HG02938 (cell line): ENCODE measurements around the gene BMF.

Source experiments
- ATAC-seq: cut with Tn5 transposase; IDR thresholded peaks from one replicate; pipeline ENCODE4 v1.9.1; 2021; ENCODE audit warnings: mild to moderate bottlenecking, moderate library complexity; ENCODE audit not compliant: unreplicated experiment

The BMF gene

GRCh38 chr15:40050788-40051470 is 57.8 kb downstream of the BMF start:
- ATAC-seq, result no peak

DNA sequence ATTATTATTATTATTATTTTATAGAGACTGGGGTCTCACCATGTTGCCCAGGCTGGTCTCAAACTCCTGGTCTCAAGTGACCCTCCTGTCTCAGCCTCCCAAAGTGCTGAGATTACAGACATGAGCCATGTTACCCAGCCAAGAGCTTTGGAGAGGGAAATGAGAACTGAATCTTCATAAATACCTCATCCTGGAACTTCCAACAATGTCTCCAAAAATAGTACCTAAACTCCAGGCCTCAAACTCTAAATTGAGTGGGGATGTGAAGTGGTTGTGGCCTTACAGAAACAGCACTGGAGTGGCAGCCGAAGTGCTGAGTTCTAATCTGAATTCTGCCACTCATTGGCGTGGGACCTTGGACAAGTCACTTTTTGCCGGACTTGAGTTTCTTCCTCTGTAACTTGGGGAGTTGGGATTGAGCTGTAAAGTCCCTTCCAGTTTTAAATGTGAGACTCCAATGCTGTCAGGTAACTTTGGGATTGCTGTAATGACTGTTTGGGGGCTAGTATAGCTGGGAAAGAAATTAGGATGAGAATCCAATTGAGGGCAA is 59.7 kb downstream of the BMF start:
- ATAC-seq, result no peak

GRCh38 chr15:40048211-40048792 is 60.4 kb downstream of the BMF start:
- no peak for ATAC-seq

- ATAC-seq, result no peak
These were observed 61.1 kb downstream of the BMF start for GRCh38 chr15:40047415-40048210.

- no peak for ATAC-seq
These were observed 61.8 kb downstream of the BMF start for GRCh38 chr15:40046721-40047414.

DNA sequence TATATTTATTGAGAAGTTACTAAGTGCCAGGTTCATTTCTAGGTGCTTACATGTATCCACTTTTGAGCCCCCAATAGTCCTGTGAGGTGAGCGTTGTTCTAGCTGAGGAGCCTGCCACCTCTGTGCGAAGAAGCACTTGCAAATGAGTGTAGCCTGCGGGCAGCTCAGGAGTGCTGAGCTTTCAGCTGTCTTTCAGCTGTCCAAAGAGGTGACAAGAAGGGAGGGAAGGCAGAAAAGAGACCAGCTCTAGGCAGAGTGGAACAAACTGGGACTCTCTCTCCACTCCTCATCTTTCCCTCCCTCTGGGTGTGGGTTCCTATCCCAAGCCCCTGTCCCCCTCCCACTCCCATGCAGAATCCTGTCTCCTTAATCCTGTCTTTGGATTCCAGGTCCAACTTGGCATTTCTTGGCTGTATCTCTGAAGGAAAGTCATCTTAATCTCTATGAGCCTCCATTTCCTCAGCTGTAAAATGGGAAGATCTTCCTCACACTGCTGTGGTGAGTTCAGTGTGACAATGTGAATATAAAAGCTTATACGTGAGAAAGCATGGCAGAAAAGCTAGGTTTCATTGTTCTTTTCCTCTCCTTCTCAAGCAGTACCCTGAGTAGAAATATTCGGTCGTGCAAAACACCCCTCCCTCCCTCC is 63.0 kb downstream of the BMF start:
- no peak for ATAC-seq

DNA sequence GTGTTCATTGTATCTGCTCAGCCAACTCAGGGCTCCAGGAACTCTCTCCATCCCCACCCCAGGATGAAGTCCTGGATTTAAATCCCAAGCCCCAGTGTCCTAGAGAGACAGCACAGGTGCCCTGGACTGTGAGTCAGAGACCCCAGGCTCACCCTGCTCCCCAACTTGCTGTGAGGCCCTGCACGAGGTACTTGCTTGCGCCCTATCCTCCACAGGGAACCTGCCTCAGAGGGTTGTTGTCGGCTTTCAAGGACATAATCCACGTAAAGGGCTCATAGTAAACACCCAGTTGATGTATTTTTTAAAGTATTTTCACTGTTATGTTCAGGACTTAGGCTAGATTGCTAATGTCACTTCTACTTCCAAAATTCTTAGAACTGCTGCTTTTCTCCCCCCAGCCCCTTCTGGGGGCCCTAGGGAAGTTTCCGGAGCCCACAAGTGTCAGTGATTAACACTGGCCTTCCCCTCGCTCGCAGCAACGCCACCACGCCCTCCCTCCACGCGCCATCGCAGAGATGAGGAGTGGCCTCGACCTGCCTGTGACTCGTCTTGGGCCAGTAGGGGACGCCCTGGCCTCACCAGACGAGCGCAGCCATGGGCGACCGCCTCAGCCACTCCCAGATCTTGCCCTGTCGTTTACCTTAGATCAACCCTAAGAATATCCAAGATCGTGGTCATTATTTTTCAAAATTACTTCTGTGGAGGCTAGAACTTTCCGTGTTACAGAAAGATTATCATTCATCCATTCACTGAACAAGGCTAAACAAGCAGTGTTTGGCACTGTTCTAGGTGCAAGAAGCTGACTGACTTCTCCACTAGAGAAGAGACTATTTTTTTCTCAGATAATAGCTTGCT is 63.7 kb downstream of the BMF start:
- ATAC-seq, result peak; percentile 69

GRCh38 chr15:40043927-40044716 is 64.6 kb downstream of the BMF start:
- no peak for ATAC-seq

GRCh38 chr15:40042791-40043320 is 65.8 kb downstream of the BMF start:
- ATAC-seq, result no peak

DNA sequence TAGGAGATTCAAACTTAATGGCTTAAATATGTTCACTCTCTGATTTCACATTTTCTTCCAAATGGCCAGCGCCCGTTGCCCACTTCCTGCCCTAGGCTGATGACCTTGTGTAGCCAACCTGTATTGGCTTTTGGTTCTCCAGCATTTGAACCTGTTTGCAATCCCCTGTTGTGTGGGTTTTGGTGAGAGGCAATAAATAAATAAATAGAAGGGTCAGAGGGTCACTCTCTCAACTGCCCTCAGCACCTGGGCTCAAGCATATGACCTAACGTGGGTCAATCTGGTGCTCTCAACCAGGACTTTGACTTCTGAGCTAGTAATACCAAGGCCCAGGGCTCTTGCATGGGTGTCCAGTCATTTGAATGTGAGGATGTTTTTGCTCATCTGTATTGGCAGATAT is 67.9 kb downstream of the BMF start:
- no peak for ATAC-seq

GRCh38 chr15:40040293-40040635 is 68.4 kb downstream of the BMF start:
- no peak for ATAC-seq

DNA sequence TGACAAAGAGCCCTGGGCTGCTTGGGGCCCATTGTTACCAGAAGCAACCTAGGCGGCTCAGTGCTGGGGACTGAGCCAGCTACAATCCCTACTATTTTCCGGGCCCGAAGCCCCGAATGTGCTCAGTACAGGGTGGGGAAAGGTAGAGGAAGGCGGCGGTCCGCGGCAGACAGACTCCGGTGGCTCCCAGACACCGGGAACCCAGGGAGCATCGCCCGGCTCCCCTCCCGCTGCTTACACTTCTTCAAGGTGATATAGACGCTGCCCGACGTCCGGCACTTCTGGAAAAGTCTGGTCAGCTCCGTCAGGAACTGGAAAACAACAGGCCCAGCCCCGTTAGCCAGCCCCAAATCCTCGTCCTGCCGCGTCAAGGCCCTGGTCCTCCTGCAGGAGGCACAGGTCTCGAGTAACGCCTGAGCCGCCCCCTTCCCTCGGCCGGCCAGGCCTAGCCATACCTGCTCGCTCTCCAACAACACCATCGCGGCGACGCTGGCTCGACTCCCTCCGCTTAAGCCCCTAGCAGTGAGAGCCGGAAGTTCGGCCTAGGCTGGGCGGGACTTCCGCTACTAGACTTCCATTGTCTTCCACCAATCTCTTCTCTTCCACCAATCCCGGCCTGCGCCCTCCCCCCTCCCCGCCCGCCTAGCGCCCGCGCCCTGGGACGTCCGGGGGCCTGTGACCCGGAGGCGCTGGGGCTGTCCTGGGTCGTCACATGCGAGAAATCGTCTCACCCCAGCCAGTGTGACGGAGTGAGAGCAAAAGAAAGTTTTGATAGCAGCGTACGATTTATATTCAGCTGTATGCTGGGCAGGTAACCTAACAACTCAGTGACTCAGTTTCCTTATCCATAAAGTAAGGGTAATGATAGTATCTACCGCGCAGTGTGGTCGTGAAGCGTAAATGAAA is 69.8 kb downstream of the BMF start, which contains the start of gene SRP14:
SRP14 (minus strand) TSS at position 544 of the 906 bp plus-strand sequence; CDS start at position 479, 65 bp downstream.
- peak; percentile 88 for ATAC-seq

DNA sequence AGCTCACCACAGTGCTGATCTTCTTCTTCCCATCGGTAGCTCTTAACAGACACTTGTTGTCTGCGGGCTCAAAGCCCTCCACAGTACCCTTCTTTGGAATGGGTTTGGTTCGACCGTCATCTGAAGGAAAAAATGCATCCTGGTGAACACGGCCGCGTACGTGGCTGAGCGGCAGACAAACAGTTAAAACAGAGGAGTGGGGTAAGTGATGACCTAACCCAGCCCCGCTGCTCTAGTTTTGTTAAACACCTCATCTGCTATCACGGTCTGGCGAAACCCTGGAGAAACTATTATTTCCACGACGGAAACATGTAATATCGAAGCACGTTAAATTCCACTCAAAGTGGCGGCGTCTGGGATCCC is 70.4 kb downstream of the BMF start:
- no peak for ATAC-seq
